Caki2 (cell line): ENCODE measurements around the gene C1QTNF8. TPM values are rescaled to one million over a fixed set of nuclear protein-coding genes. Genes with fewer than 3 reads are reported as not detected.

ENCODE experiments used
- DNase-seq: peaks from one replicate; pipeline ENCODE4 v3.0.0-alpha.2; 2015; ENCODE audit warnings: low read depth
- in situ Hi-C: cut with HindIII; loops from 2 replicates; pipeline ENCODE4 v1.10.0; 2016; ENCODE audit warnings: low sequenced_read_pairs, low pct_unique_long_range_greater_than_20kb, mixed read lengths
- total RNA-seq: library from RNA; depleted of rRNA; stranded (reverse); fragments of >200 nt; shearing (Covaris generic); gene quantifications from 2 replicates; pipeline ENCODE4 v1.2.3, GENCODE V29; 2014; ENCODE audit warnings: low replicate concordance

C1QTNF8 gene
- total RNA-seq, 1 experiment from 2014 or later: not detected

GRCh38 chr16:1073262-1073558 is 22.8 kb downstream of the C1QTNF8 start:
- no peak for DNase-seq
- in situ Hi-C loops: no loop called here

DNA sequence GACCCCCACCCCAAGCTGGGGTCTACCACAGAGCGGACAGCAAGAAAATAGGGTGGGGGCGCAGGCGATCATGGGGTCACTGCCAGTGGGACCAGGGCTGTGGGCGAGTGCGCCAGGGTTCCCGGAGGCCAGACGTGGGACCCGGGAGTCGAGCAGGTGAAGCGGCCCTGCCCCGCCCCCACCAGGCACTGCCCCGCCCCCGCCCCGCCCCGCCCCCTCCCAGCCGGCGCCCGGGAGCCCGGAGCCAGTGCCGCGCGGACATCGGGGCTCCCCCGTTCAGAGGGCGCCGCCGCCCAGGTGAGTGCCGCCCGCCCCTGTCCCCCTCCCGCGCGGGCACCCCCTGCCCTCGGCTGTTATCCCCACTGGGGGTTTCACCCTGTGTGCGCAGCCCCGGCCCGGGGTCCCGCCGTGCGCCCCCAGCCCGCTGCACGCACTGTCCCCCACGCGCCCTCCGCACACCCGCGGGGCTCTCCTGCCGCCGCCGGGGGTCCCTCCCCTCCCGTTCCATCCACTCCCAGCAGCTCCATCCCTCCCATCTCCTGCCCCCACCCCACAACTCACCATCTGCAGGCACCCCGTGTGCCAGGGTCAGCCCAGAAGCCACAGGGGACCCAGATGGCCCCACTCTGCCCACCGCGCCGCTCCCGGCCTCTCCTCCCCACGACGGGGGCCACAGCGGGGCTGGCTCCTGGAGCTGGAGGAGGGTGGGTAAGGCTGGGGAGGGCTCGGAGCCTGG is 23.4 kb downstream of the C1QTNF8 start, which contains the start of gene SSTR5:
Gene SSTR5 (plus strand): TSS at position 222 of the 736 bp plus-strand sequence. CDS start 6,122 bp downstream, outside the sequence.
- DNase-seq: no peak
- in situ Hi-C loops: no loop called here

- no peak for DNase-seq
- in situ Hi-C loops: no loop called here
Measured at GRCh38 chr16:1071561-1072225, 24.4 kb downstream of the C1QTNF8 start.

- in situ Hi-C loops: no loop called here
- DNase-seq: no peak
Measured at GRCh38 chr16:1070864-1071408, 25.1 kb downstream of the C1QTNF8 start.

GRCh38 chr16:1070084-1070863 is 25.8 kb downstream of the C1QTNF8 start:
- no peak for DNase-seq
- in situ Hi-C loops: no loop called here

DNA sequence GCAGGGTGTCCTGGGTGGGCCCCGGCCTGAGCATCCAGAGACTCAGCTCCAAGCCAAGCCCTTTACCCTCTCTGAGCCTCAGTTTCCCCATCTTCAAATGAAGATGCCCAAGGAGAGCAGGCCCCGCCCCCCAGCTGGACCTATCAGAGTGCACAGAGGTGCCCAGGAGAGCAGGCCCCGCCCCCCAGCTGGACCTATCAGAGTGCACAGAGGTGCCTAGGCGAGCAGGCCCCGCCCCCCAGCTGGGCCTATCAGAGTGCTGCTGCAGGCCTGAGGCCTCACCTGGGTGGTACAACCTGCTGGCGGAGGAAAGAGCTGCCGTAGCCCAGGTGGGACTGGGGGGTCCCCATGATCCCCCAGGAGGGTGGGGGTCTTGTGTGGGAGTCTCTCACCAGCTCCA is 26.9 kb downstream of the C1QTNF8 start:
- no peak for DNase-seq
- in situ Hi-C loops: no loop called here

GRCh38 chr16:1068451-1068850 is 27.6 kb downstream of the C1QTNF8 start:
- DNase-seq: no peak
- in situ Hi-C loops: no loop called here

DNA sequence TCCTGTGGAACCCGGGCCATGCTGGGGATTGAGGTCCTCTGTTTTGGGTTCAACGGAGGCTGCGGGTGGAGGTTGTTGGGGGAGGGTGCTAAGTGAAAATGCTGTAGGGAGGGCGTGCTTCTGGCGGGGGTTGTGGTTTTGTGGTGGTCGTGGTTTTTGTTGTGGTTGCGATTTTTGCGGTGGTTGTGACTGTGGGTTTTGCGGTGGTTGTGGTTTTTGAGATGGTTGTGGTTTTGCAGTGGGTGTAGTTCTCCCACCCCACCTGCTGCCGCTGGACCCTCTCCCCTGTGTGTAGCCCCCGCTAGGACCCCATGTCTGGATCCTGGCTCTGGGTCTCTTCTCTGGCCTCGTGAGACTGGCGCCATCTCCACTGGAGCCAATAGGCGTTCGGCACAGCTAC is 28.4 kb downstream of the C1QTNF8 start:
- in situ Hi-C loops: no loop called here
- no peak for DNase-seq

GRCh38 chr16:1066584-1067172 is 29.4 kb downstream of the C1QTNF8 start:
- no peak for DNase-seq

GRCh38 chr16:1065469-1066128 is 30.4 kb downstream of the C1QTNF8 start:
- DNase-seq: no peak
- in situ Hi-C loops: no loop called here

More at GRCh38 chr16:1066584-1067172, 29.4 kb downstream of the C1QTNF8 start:
- in situ Hi-C loops: no loop called here

GRCh38 chr16:1063728-1064127 is 32.3 kb downstream of the C1QTNF8 start:
- no peak for DNase-seq
- in situ Hi-C loops: no loop called here

DNA sequence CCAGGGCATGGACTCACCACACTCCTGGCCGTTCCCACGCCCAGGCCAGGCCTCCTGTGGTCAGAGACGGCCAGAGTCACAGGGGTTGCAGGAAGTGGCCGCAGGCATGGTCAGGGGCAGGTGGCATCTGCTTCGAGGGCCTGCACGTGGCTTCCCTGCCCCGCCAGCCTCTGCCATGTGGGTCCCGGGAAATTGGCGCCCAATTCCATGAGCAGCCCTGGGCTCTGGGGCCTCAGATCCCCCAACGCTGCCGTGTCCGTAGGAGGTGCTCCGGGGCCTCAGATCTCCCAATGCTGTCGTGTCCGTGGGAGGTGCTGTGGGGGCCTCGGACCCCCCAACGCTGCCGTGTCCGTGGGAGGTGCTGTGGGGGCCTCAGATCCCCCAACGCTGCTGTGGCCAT is 33.1 kb downstream of the C1QTNF8 start:
- DNase-seq: no peak
- in situ Hi-C loops: no loop called here

DNA sequence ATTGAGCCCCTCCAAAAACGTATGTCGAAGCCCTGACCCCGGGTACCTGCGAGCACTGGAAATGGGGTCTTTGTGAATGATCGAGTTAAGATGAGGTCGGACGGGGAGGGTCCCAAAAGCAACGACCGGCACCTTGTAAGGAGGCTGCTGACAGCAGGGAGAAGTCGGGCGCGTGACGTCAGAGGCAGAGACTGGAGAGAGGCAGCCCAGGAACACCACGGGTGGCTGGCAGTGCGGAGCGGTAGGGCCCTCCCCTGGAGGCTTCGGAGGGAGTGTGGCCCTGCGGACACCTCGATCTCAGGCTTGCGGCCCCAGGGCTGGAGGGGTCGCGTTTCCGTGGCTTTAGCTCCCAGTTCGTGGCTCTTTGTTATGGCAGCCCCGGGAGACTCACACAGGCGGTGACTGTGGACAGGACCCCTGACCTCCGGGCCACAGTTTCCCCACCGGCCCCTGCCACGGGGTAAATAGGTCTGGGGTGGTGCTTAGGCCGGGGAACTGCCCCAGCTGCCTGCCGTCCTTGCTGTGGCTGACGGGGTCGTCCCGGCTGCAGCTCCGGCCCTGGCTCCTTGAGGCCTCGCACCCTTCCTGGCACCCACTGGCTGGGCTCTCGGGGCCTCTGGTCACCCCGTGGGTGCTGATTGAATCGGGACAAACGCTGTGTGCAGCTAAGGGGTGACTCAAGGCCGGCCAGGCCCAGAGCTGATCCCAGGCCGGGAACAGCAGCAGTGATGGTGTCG is 34.1 kb downstream of the C1QTNF8 start:
- no peak for DNase-seq
- in situ Hi-C loops: no loop called here

- DNase-seq: no peak
- in situ Hi-C loops: no loop called here
Measured at GRCh38 chr16:1060416-1061340, 35.4 kb downstream of the C1QTNF8 start.

DNA sequence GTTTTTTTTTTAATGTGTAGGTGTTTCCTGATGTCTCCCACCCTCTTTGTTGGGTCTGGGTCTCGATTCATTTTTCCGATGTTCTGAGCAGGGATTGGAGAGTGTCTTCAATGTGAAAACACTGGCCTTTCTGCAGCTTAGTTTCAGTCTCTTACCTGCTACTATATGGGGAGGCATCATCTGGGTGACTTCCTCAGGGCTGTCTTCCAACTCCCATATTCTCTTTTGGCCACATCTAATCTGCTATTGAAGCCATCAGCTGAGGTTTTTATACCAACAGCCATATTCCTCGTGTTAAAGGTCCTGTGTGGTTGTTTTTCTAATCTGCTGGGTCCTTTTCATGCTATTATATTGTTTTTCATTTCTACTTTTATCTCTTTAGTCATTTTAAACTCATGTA is 36.7 kb downstream of the C1QTNF8 start:
- DNase-seq: no peak
- in situ Hi-C loops: no loop called here

DNA sequence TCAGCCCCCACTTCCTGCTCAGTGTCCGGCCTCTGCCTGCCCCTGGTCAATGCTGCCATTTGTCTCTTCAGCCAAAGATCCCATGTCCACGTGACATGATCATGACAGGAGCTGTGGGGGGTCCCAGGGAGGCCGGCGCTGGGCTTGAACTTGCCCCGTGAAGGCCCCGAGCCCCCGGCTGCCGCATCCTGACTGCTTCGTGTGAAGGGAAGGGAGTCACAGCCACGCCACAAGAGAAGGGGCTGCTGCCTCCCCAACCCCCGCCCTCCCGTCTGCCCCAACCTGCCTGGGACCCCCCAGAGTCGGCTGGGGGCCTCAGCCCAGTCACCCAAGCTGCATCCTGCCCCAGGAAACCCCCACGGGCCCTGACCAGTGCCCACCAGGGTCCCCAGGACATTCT is 37.8 kb downstream of the C1QTNF8 start:
- in situ Hi-C loops: no loop called here

More for the DNA sequence above, 37.8 kb downstream of the C1QTNF8 start:
- no peak for DNase-seq
